Testis (tissue), 3 donors: ENCODE measurements around the gene ANGPTL4. TPM values are rescaled to one million over a fixed set of nuclear protein-coding genes. Genes with fewer than 3 reads are reported as not detected.
A peak's percentile ranks its signal among the peaks of the same experiment; 100 is the strongest.

ENCODE experiments used
- DNase-seq: peaks from one replicate; pipeline ENCODE4 v3.0.0-alpha.2; 2019
- H3K27ac ChIP-seq, 2 donors: fragments of 200-600 bp; sonication (generic); one replicate each; pipeline ENCODE4 v1.5.1; 2019
- H3K27me3 ChIP-seq: fragments of 200-600 bp; sonication (generic); one replicate; pipeline ENCODE4 v1.5.1; 2019
- H3K36me3 ChIP-seq: fragments of 200-600 bp; sonication (generic); one replicate; pipeline ENCODE4 v1.5.1; 2017; ENCODE audit warnings: low read depth; ENCODE audit errors: missing control alignments
- H3K4me1 ChIP-seq: fragments of 200-600 bp; sonication (generic); one replicate; pipeline ENCODE4 v1.5.1; 2019
- H3K4me3 ChIP-seq, 2 donors: fragments of 200-600 bp; sonication (generic); one replicate each; pipeline ENCODE4 v1.5.1; 2017 to 2019
- H3K9me3 ChIP-seq: fragments of 200-600 bp; sonication (generic); one replicate; pipeline ENCODE4 v1.5.1; 2017
- POLR2A ChIP-seq: fragments of 450-650 bp; IDR thresholded peaks from one replicate; pipeline ENCODE4 v1.6.1; 2017; ENCODE audit warnings: antibody characterized with exemption, mild to moderate bottlenecking, moderate library complexity
- WGBS, 2 donors: methylation state at CpG; one replicate each; pipeline ENCODE4 v1.1.5; 2018; 5-methylcytosine and 5-hydroxymethylcytosine counted together
- intact Hi-C: fragments of 100-400 bp; cut with DNase I; formaldehyde crosslinking; loops from one replicate; pipeline ENCODE4 v1.15.1; 2023; ENCODE audit warnings: low total_unique reads
- microRNA-seq, 2 donors: library from miRNA; unstranded; fragments of <30 nt; microRNA quantifications; one replicate each; pipeline ENCODE4, GENCODE V29; 2016; ENCODE audit warnings: borderline number of aligned reads in 2 of 2, borderline replicate concordance in 1 of 2
- polyA plus RNA-seq: library from polyadenylated mRNA; stranded (reverse); fragments of 350-450 nt; fragmentation: Illumina TruSeq; extraction: RNeasy Lipid Tissue Mini Kit (QIAGEN cat#74804); gene quantifications from one replicate; pipeline ENCODE4 v1.2.3, GENCODE V29; 2014; ENCODE audit warnings: low read depth, low replicate concordance; ENCODE audit not compliant: insufficient read depth
- small RNA-seq, 2 donors: library from RNA; depleted of rRNA; stranded (forward); fragments of <200 nt; gene quantifications; one replicate each; pipeline ENCODE3, GENCODE V24; 2016
- total RNA-seq, 2 donors: library from RNA; depleted of rRNA; stranded (reverse); fragments of >200 nt; gene quantifications; one replicate each; pipeline ENCODE4 v1.2.3, GENCODE V29; 2016
- TF ChIP-seq, protein P1 (sequence below), 3 experiments: fragments of 450-650 bp in 2 of 3; fragments of 200-600 bp in 1 of 3; sonication (generic) in 1 of 3; IDR thresholded peaks; one replicate each; pipeline ENCODE4 v1.5.1; 2016 to 2019; ENCODE audit warnings: antibody characterized with exemption in 3 of 3, mild to moderate bottlenecking in 2 of 3, moderate library complexity in 1 of 3

ANGPTL4 gene
- total and polyA plus RNA-seq, 3 donors from 2014 or later = 10.0 to 18.5 (median 10.2) TPM

DNA sequence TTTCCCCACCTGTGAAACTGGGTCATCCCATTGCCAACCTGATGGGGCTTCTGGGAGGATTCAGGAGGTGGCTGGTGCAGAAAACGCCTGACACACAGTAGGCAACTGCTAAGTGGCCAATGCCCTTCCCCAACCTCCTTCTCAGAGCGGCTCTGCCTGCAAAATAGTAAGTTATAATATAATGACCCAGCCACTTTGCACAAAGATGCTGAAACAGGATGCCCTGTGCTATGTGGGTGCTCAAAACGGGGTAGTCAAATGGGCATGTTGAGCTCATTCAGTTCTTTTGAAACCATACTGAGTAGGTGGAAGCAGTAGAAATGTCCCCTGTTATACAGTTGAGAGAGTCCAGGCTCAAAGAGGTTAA, 49.7 kb downstream of the ANGPTL4 start:
- no peak for TF ChIP-seq POLR2A
- TF ChIP-seq, protein P1, sequence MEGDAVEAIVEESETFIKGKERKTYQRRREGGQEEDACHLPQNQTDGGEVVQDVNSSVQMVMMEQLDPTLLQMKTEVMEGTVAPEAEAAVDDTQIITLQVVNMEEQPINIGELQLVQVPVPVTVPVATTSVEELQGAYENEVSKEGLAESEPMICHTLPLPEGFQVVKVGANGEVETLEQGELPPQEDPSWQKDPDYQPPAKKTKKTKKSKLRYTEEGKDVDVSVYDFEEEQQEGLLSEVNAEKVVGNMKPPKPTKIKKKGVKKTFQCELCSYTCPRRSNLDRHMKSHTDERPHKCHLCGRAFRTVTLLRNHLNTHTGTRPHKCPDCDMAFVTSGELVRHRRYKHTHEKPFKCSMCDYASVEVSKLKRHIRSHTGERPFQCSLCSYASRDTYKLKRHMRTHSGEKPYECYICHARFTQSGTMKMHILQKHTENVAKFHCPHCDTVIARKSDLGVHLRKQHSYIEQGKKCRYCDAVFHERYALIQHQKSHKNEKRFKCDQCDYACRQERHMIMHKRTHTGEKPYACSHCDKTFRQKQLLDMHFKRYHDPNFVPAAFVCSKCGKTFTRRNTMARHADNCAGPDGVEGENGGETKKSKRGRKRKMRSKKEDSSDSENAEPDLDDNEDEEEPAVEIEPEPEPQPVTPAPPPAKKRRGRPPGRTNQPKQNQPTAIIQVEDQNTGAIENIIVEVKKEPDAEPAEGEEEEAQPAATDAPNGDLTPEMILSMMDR (IDR thresholded peaks at IDR 0.05) = no peak
- Histone ChIP-seq H3K9me3 (no peaks in the 10 kb centered on the region), H3K27ac (no peak overlapping the region), H3K36me3 (no peaks in the 10 kb centered on the region), H3K4me3 (peak overlapping the region; percentile 69 to 82), H3K27me3 (no peaks in the 10 kb centered on the region), H3K4me1 (peaks cover 3% of the 10 kb centered on the region)
- no peak for DNase-seq
- WGBS, 2 donors = 16 to 31% methylated on average over 3 of the region's 3 CpGs
- intact Hi-C loops = loop anchor here (10.0 kb wide), 1 partner anchor 91 kb away; the partner anchor contains the start of gene PRAM1

DNA sequence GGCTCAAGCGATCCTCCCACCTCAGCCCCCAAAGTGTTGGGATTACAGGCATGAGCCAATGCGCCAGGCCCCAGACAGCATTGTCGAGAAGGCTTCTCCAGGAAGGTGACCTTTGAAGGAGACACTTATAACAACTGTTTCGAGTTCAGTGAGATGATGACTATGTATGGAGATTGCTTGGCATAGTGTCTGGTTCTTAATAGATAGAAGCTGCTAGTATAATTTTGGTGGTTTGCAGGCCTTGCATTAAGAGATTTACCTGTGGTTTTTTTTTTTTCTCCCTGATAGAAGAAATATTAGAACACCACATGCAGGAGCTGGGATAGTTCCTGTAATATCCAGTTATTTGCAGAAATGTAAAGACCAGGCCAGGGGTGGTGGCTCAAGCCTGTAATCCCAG, 52.8 kb downstream of the ANGPTL4 start:
- peaks cover 3% of the 10 kb centered on the region for H3K4me1 ChIP-seq

DNA sequence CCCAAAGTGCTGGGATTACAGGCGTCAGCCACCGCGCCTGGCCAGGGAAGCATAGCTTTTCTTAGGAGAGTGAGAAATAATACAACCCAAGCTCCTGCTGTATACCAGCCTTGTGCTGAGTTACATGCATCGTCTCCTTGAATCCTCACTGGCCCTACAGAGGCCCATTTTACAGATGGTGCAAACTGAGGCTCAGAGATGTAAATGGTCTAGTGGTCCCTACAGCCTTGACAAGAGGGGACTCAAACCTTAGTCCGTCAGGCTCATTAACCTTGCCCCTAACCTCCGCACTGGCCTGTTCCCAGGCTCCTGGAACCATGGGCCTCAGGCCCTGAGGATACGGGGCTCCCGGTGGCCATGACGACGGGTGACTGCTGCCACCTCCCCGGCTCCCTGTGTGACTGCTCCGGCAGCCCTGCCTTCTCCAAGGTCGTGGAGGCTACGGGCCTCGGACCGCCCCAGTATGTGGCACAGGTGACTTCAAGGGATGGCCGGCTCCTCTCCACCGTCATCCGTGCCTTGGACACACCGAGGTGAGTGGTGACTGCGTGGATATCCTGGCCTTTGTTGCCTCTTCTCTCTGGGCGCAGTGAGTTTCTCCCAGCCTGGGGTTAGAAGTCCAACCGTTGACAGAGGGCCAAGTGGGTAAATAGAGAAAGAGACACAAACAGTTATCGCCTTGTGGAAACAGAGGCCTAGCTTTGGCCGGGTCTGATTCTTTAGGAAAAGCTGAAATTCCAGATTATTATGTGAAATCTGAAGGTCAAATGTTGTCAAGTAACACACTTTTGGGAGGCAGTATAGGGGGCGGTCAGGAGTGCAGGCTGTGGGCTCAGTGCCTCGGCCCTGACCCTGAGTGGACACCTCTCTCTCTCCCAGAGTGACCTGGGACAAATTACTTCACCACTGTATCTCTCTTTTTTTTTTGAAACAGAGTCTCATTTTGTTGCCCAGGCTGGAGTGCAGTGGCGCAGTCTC, 57.8 kb downstream of the ANGPTL4 start:
- Histone ChIP-seq H3K4me1 (peaks cover 14% of the 10 kb centered on the region), H3K27ac (no peak overlapping the region), H3K4me3 (no peak overlapping the region), H3K9me3 (no peaks in the 10 kb centered on the region), H3K36me3 (no peaks in the 10 kb centered on the region), H3K27me3 (no peaks in the 10 kb centered on the region)
- intact Hi-C loops = no loop called here
- TF ChIP-seq, protein P1 (IDR thresholded peaks at IDR 0.05) = no peak
- no peak for TF ChIP-seq POLR2A
- WGBS, 2 donors = 85 to 86% methylated on average over 15 to 28 of the region's 28 CpGs
- no peak for DNase-seq

More for the DNA sequence above, 52.8 kb downstream of the ANGPTL4 start:
- TF ChIP-seq, protein P1 (IDR thresholded peaks at IDR 0.05) = no peak
- TF ChIP-seq POLR2A = no peak
- intact Hi-C loops = loop anchor here (10.0 kb wide), 1 partner anchor 88 kb away; the partner anchor contains the start of gene PRAM1
- Histone ChIP-seq H3K36me3 (no peaks in the 10 kb centered on the region), H3K4me3 (no peak overlapping the region), H3K27ac (no peak overlapping the region), H3K9me3 (no peaks in the 10 kb centered on the region), H3K27me3 (no peaks in the 10 kb centered on the region)
- no peak for DNase-seq
- 75 to 91% methylated on average over 4 of the region's 4 CpGs for WGBS, 2 donors

DNA sequence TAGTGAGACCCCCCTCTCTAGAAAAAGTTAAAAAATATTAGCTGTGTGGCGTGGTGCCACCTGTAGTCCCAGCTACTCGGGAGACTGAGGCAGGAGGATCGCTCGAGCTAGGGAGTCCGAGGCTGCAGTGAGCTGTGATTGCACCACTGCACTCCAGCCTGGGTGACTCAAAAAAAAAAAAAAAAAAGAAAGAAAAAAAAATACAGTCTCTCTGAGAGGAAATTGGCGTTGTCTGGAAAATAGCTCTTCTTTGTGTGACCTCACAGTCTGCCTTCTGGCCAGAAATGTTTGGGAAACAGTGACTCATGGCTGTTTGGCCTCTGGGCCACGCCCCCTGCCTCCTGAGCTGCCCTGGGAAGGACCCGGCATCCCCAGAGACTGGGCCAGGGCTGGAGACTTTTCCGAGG, 59.9 kb downstream of the ANGPTL4 start:
- H3K9me3 ChIP-seq = no peaks in the 10 kb centered on the region
- H3K4me3 ChIP-seq = no peak overlapping the region
- peaks cover 11% of the 10 kb centered on the region for H3K4me1 ChIP-seq
- intact Hi-C loops = no loop called here
- peak; percentile 90 for DNase-seq
- peak overlapping the region in 1 of 2 donors; percentile 63 for H3K27ac ChIP-seq
- H3K36me3 ChIP-seq = no peaks in the 10 kb centered on the region
- WGBS, 2 donors = 41 to 52% methylated on average over 9 of the region's 9 CpGs
- no peak for TF ChIP-seq POLR2A
- TF ChIP-seq, protein P1 (IDR thresholded peaks at IDR 0.05) = no peak
- no peaks in the 10 kb centered on the region for H3K27me3 ChIP-seq

Small RNAs within 50 kb of the gene (microRNA-seq; reads per million reads assigned to microRNA genes)
- 2.8 to 4.1 reads per million in 2 donors for gene MIR4999

Small RNAs within 50 kb of the gene (small RNA-seq; reads per million reads assigned to genes)
- 0 reads per million in 2 donors for gene MIR4999

Other genes with a start within 250 kb of the ANGPTL4 start
- gene FBN3, start 214.6 kb upstream of the ANGPTL4 start, total RNA-seq = 10 to 100 TPM in 1 of 2 donors, 1 to 10 TPM in 1; 2.3 to 17.8 TPM
- gene FBN3, start 214.6 kb upstream of the ANGPTL4 start, polyA plus RNA-seq = 0.62 TPM
- 100 to 1,000 TPM in 1 of 2 donors, 10 to 100 TPM in 1; 68.6 to 105 TPM for gene CERS4, start 154.8 kb upstream of the ANGPTL4 start, total RNA-seq
- gene CERS4, start 154.8 kb upstream of the ANGPTL4 start, polyA plus RNA-seq = 35.2 TPM
- 10 to 100 TPM; 61.2 to 65.8 TPM for gene CD320, start 55.8 kb upstream of the ANGPTL4 start, total RNA-seq
- 88.3 TPM for gene CD320, start 55.8 kb upstream of the ANGPTL4 start, polyA plus RNA-seq
- gene NDUFA7, start 42.8 kb upstream of the ANGPTL4 start, total RNA-seq = 10 to 100 TPM; 38.2 to 50.5 TPM
- gene NDUFA7, start 42.8 kb upstream of the ANGPTL4 start, polyA plus RNA-seq = 91.2 TPM
- gene RPS28, start 42.7 kb upstream of the ANGPTL4 start, total RNA-seq = 100 to 1,000 TPM; 221 to 398 TPM
- 505 TPM for gene RPS28, start 42.7 kb upstream of the ANGPTL4 start, polyA plus RNA-seq
- gene KANK3, start 20.9 kb upstream of the ANGPTL4 start, total RNA-seq = 10 to 100 TPM in 1 of 2 donors, 1 to 10 TPM in 1; 7.1 to 13.2 TPM
- 4.1 TPM for gene KANK3, start 20.9 kb upstream of the ANGPTL4 start, polyA plus RNA-seq
- 10 to 100 TPM; 84.4 to 95.2 TPM for gene RAB11B, start 26.2 kb downstream of the ANGPTL4 start, total RNA-seq
- 126 TPM for gene RAB11B, start 26.2 kb downstream of the ANGPTL4 start, polyA plus RNA-seq
- gene MARCHF2, start 49.1 kb downstream of the ANGPTL4 start, total RNA-seq = 10 to 100 TPM; 62.6 to 84.5 TPM
- 35.3 TPM for gene MARCHF2, start 49.1 kb downstream of the ANGPTL4 start, polyA plus RNA-seq
- 100 to 1,000 TPM; 164 to 177 TPM for gene HNRNPM, start 80.8 kb downstream of the ANGPTL4 start, total RNA-seq
- 198 TPM for gene HNRNPM, start 80.8 kb downstream of the ANGPTL4 start, polyA plus RNA-seq
- 1 to 10 TPM; 1.7 to 2.1 TPM for gene PRAM1, start 138.5 kb downstream of the ANGPTL4 start, total RNA-seq
- 2.8 TPM for gene PRAM1, start 138.5 kb downstream of the ANGPTL4 start, polyA plus RNA-seq
- gene ZNF414, start 150.0 kb downstream of the ANGPTL4 start, total RNA-seq = 10 to 100 TPM; 35.8 to 46.8 TPM
- 33.9 TPM for gene ZNF414, start 150.0 kb downstream of the ANGPTL4 start, polyA plus RNA-seq
- gene MYO1F, start 213.3 kb downstream of the ANGPTL4 start, total RNA-seq = 1 to 10 TPM; 4.7 to 6.7 TPM
- 5.9 TPM for gene MYO1F, start 213.3 kb downstream of the ANGPTL4 start, polyA plus RNA-seq
- gene ADAMTS10, start 246.6 kb downstream of the ANGPTL4 start, total RNA-seq = 10 to 100 TPM; 27.9 to 31.9 TPM
- 7.2 TPM for gene ADAMTS10, start 246.6 kb downstream of the ANGPTL4 start, polyA plus RNA-seq